HCT116 (cell line): ENCODE results near the gene RBCK1. TPM values are rescaled to one million over a fixed set of nuclear protein-coding genes. Genes with fewer than 3 reads are reported as not detected.

Source experiments
- ATAC-seq: fragments of 200-7000 bp; cut with Tn5 transposase; 2 replicates; pipeline ENCODE4 v1.9.1; 2020; ENCODE audit warnings: mild to moderate bottlenecking, moderate library complexity
- BruUV-seq: library from RNA; stranded (reverse); fragments of 400-500 nt; replicated peaks from 2 replicates; lab custom pipeline; 2021; lab: Mats Ljungman, UMichigan
- CTCF ChIA-PET: fragments of 300-600 bp; sonication (Branson Sonifier 250); formaldehyde crosslinking; loops from one replicate; lab custom pipeline; 2021; ENCODE audit warnings: antibody characterized with exemption; lab: Charles Lee
- POLR2A ChIA-PET: fragments of 300-600, 350-600 bp; sonication (Branson Sonifier 250); formaldehyde crosslinking; loops from one replicate; lab custom pipeline; 2021; ENCODE audit warnings: antibody characterized with exemption; lab: Charles Lee
- RAD21 ChIA-PET, 2 experiments: fragments of 300-600 bp; sonication (Branson Sonifier 250); formaldehyde crosslinking; loops; one replicate each; lab custom pipeline; 2023; ENCODE audit warnings: low total read pairs in 2 of 2; ENCODE audit not compliant: uncharacterized antibody in 2 of 2, unreplicated experiment in 2 of 2, low non-redundant PET in 1 of 2; lab: Charles Lee
- DNase-seq: peaks from one replicate; pipeline ENCODE4 v3.0.0-alpha.2; 2010; ENCODE audit warnings: low read depth, low spot score
- H2AFZ ChIP-seq: fragments of 200-600 bp; shearing (Covaris generic), sonication (generic); 2 replicates; pipeline ENCODE4 v1.6.1; 2017; ENCODE audit warnings: low read depth, mixed run types, mixed read lengths, antibody characterized with exemption, low read length; ENCODE audit not compliant: poor library complexity, severe bottlenecking
- H3K27ac ChIP-seq: 2 replicates; pipeline ENCODE4 v1.5.1; 2012; ENCODE audit warnings: low read depth, low read length
- H3K27me3 ChIP-seq: fragments of 200-600 bp; sonication (generic); 2 replicates; pipeline ENCODE4 v1.6.1; 2016; ENCODE audit warnings: mixed run types, low read length, mixed read lengths; ENCODE audit not compliant: insufficient read depth
- H3K36me3 ChIP-seq, 2 experiments: fragments of 200-500 bp in 1 of 2; fragments of 200-600 bp in 1 of 2; sonication (Bioruptor generic) in 1 of 2; sonication (generic) in 1 of 2; 2 replicates each; pipeline versions ENCODE4 v1.5.1 to v1.6.1; 2014 to 2016; ENCODE audit warnings: low read length in 2 of 2, inconsistent platforms in 1 of 2, mixed read lengths in 1 of 2, mixed run types in 1 of 2; ENCODE audit not compliant: insufficient read depth in 2 of 2, control insufficient read depth in 1 of 2
- H3K4me1 ChIP-seq, 2 experiments: fragments of 200-600 bp in 1 of 2; sonication (generic) in 1 of 2; 2 replicates each; pipeline versions ENCODE4 v1.5.1 to v1.6.1; 2012 to 2017; ENCODE audit warnings: low read length in 2 of 2, inconsistent platforms in 1 of 2, mild to moderate bottlenecking in 1 of 2, mixed read lengths in 1 of 2, mixed run types in 1 of 2, moderate library complexity in 1 of 2; ENCODE audit not compliant: insufficient read depth in 2 of 2, control insufficient read depth in 1 of 2
- H3K4me2 ChIP-seq: fragments of 200-600 bp; sonication (generic); 2 replicates; pipeline ENCODE4 v1.6.1; 2017; ENCODE audit warnings: mixed run types, low read length, mixed read lengths
- H3K4me3 ChIP-seq, 2 experiments: fragments of 200-600 bp in 1 of 2; sonication (generic) in 1 of 2; replicated peaks in 1 of 2; 2 replicates each; pipeline ENCODE4 v1.5.1; 2011 to 2016; ENCODE audit warnings: low read length in 2 of 2, control low read depth in 1 of 2, low read depth in 1 of 2, mild to moderate bottlenecking in 1 of 2, mixed read lengths in 1 of 2, mixed run types in 1 of 2
- H3K79me2 ChIP-seq: fragments of 200-600 bp; sonication (generic); 2 replicates; pipeline ENCODE4 v1.6.1; 2017; ENCODE audit warnings: mild to moderate bottlenecking, mixed run types, low read length, moderate library complexity, mixed read lengths; ENCODE audit not compliant: insufficient read depth
- H3K9ac ChIP-seq: fragments of 200-600 bp; sonication (generic); 2 replicates; pipeline ENCODE4 v1.6.1; 2016; ENCODE audit warnings: low read length, mixed read lengths
- H3K9me2 ChIP-seq: fragments of 200-600 bp; sonication (generic), shearing (Covaris generic); 2 replicates; pipeline ENCODE4 v1.6.1; 2017; ENCODE audit warnings: mixed run types, mild to moderate bottlenecking, moderate library complexity; ENCODE audit not compliant: insufficient read depth
- H3K9me3 ChIP-seq, 2 experiments: fragments of 200-500 bp in 1 of 2; fragments of 200-600 bp in 1 of 2; sonication (Bioruptor generic) in 1 of 2; sonication (generic) in 1 of 2; 2 replicates each; pipeline ENCODE4 v1.6.1; 2014 to 2017; ENCODE audit warnings: low read length in 2 of 2, mixed read lengths in 2 of 2, inconsistent platforms in 1 of 2, low read depth in 1 of 2, mild to moderate bottlenecking in 1 of 2, mixed run types in 1 of 2, moderate library complexity in 1 of 2; ENCODE audit not compliant: control insufficient read depth in 1 of 2, insufficient read depth in 1 of 2
- H4K20me1 ChIP-seq: fragments of 200-600 bp; sonication (generic), shearing (Covaris generic); 2 replicates; pipeline ENCODE4 v1.6.1; 2017; ENCODE audit warnings: mixed run types, mild to moderate bottlenecking, moderate library complexity; ENCODE audit not compliant: insufficient read depth
- EZH2 ChIP-seq: fragments of 200-600 bp; sonication (generic); IDR thresholded peaks from 2 replicates; pipeline ENCODE4 v1.6.1; 2017; ENCODE audit warnings: antibody characterized with exemption, mixed run types
- POLR2AphosphoS5 ChIP-seq: IDR thresholded peaks from 2 replicates; pipeline ENCODE4 v1.6.1; 2011; ENCODE audit warnings: mild to moderate bottlenecking, low read depth, low read length, moderate library complexity
- SP1 ChIP-seq: IDR thresholded peaks from 2 replicates; pipeline ENCODE4 v1.6.1; 2012; ENCODE audit warnings: low read depth
- intact Hi-C: fragments of 100-400 bp; cut with micrococcal nuclease; formaldehyde crosslinking; loops from 2 replicates; pipeline ENCODE4 v1.10.0; 2022
- total RNA-seq: library from RNA; stranded (reverse); gene quantifications from one replicate; pipeline ENCODE4 v1.2.1, GENCODE V29; 2021; ENCODE audit not compliant: unreplicated experiment
- TF ChIP-seq, protein P1 (sequence below): IDR thresholded peaks from 2 replicates; pipeline ENCODE4 v1.6.1; 2012
- TF ChIP-seq, protein P2 (sequence below): IDR thresholded peaks from 2 replicates; pipeline ENCODE4 v1.6.1; 2011; ENCODE audit warnings: mild to moderate bottlenecking, low read length, moderate library complexity; ENCODE audit not compliant: insufficient replicate concordance; ENCODE audit errors: extremely low read depth

RBCK1 gene
- total RNA-seq, 1 experiment from 2014 or later = 180 TPM

DNA sequence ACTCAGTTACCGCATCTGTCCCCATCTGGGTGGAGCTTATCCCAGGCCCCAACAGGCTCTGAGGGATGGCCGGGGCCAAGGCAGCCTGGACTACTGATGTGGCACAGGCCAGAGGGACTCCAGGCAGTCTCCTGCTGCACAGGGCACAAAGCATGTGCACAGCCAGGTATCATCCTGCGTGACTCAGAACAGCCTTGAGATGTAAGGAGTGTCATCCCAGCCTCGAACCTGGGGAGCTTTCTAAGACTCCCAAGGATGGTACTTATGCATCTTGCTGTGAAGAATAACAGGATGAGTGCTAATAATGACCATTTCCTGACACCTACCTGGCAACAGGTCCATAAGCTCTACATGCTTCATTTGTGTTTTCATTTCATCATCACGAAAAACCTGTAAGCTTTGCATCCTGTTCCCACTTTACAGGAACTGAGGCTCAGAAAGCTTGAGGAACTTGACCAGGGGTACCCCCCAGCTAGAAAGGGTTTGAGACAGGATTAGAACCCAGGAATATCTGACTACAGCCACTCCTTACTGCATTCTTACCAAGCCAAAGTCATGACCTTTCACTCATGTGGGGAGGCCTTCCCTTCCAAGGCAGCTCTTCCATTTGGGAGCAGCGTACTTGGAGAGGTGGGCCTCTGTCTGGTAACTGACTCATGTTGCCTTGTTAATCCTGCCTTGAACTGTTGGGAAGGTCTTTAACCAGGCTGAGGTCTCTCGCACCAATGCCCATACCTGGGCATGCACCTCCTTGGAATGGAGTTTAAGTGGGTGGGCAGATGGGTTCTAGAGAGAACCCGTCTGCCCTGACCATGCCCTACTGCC lies 25.6 kb upstream of the RBCK1 start:
- no peaks in the 10 kb centered on the region for H3K9me2 ChIP-seq
- TF ChIP-seq, protein P1, sequence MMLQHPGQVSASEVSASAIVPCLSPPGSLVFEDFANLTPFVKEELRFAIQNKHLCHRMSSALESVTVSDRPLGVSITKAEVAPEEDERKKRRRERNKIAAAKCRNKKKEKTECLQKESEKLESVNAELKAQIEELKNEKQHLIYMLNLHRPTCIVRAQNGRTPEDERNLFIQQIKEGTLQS = no peak
- TF ChIP-seq POLR2AphosphoS5 = peak; percentile 43
- TF ChIP-seq, all 23 proteins: peak for 1
- no peaks in the 10 kb centered on the region for H4K20me1 ChIP-seq
- CTCF ChIA-PET = interaction anchor here (1.3 to 1.4 kb wide), 2 partner anchors 20 to 357 kb away, joined by 3 to 6 read pairs; no protein-coding TSS in a partner anchor
- no peaks in the 10 kb centered on the region for H3K27me3 ChIP-seq
- H3K79me2 ChIP-seq = peaks cover 46% of the 10 kb centered on the region
- H3K9me3 ChIP-seq = no peaks in the 10 kb centered on the region
- H3K36me3 ChIP-seq = no peaks in the 10 kb centered on the region
- peak overlapping the region; percentile 22; the same call in 1 of the 2 replicates for H3K9ac ChIP-seq
- peak overlapping the region; percentile 2 for H3K27ac ChIP-seq
- H3K4me1 ChIP-seq = peaks cover 30 to 32% of the 10 kb centered on the region in 2 experiments
- DNase-seq (no peak), ATAC-seq (peak; percentile 46)
- intact Hi-C loops = no loop called here
- peak overlapping the region; percentile 90 for H3K4me2 ChIP-seq
- no peak overlapping the region for H2AFZ ChIP-seq
- RAD21 ChIA-PET = interaction anchor here in 1 of 2 experiments (0.6 to 1.0 kb wide), 3 partner anchors 18 to 49 kb away, joined by 3 to 4 read pairs (median 3); no protein-coding TSS in a partner anchor
- BruUV-seq = TSS peak; percentile 48
- POLR2A ChIA-PET = interaction anchor here (0.8 to 29.0 kb wide), 6 partner anchors 16 to 58 kb away, joined by 3 to 779 read pairs (median 8); partner anchors contain the start of genes NRSN2, RBCK1 and SOX12
- peak overlapping the region; percentile 82 to 89 for H3K4me3 ChIP-seq

DNA sequence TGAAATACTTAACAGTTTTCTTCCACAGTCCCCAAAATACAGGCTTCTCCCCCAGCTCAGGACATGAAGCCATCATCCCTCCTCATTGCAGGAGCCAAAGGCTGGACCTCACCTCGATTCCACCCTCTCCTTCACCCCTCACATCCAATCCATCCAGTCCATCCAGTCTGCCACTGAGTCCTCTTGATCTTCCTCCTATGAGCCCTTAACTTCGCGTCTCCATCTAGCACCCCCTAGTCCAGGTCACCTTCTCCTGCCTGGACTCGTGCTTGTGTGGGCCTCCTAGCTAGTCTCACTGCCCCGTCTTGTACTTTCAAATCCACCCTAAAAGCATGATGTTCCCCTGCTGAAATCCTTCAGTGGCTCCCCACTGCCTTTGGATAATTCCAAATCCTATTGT lies 24.2 kb upstream of the RBCK1 start:
- H4K20me1 ChIP-seq = no peaks in the 10 kb centered on the region
- H3K9ac ChIP-seq = no peak overlapping the region
- H3K27me3 ChIP-seq = no peaks in the 10 kb centered on the region
- TF ChIP-seq, protein P2, sequence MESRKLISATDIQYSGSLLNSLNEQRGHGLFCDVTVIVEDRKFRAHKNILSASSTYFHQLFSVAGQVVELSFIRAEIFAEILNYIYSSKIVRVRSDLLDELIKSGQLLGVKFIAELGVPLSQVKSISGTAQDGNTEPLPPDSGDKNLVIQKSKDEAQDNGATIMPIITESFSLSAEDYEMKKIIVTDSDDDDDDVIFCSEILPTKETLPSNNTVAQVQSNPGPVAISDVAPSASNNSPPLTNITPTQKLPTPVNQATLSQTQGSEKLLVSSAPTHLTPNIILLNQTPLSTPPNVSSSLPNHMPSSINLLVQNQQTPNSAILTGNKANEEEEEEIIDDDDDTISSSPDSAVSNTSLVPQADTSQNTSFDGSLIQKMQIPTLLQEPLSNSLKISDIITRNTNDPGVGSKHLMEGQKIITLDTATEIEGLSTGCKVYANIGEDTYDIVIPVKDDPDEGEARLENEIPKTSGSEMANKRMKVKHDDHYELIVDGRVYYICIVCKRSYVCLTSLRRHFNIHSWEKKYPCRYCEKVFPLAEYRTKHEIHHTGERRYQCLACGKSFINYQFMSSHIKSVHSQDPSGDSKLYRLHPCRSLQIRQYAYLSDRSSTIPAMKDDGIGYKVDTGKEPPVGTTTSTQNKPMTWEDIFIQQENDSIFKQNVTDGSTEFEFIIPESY = no peak
- TF ChIP-seq SP1 (no peak), EZH2 (no peak), POLR2AphosphoS5 (no peak)
- BruUV-seq = no TSS peak
- no peak overlapping the region for H3K27ac ChIP-seq
- H3K9me3 ChIP-seq = no peaks in the 10 kb centered on the region
- no peak overlapping the region for H2AFZ ChIP-seq
- H3K4me2 ChIP-seq = no peak overlapping the region
- H3K4me1 ChIP-seq = peaks cover 20 to 22% of the 10 kb centered on the region in 2 experiments
- ChIA-PET CTCF (no interaction called here), RAD21 (no interaction called here), POLR2A (interaction anchor here (2.1 to 29.0 kb wide), 3 partner anchors 15 to 48 kb away, joined by 9 to 779 read pairs (median 639); partner anchors contain the start of gene RBCK1)
- no peak for DNase-seq
- peaks cover 46% of the 10 kb centered on the region for H3K79me2 ChIP-seq
- H3K9me2 ChIP-seq = no peaks in the 10 kb centered on the region
- intact Hi-C loops = no loop called here
- peaks cover 4 to 13% of the 10 kb centered on the region in 2 experiments; a peak in 3 of 4 replicates for H3K36me3 ChIP-seq
- no peak overlapping the region for H3K4me3 ChIP-seq
- no peak for ATAC-seq
